Loucy (cell line): ENCODE results near the gene SGK2.

ENCODE experiments used
- CTCF ChIP-seq: fragments of 200-600 bp; sonication (generic); conservative IDR thresholded peaks from 2 replicates; pipeline ENCODE4 v1.5.1; 2014; ENCODE audit warnings: mild to moderate bottlenecking, antibody characterized with exemption, low read length
- EZH2phosphoT487 ChIP-seq: fragments of 200-600 bp; IDR thresholded peaks from 2 replicates; pipeline ENCODE4 v1.6.1; 2018; ENCODE audit warnings: antibody characterized with exemption, mild to moderate bottlenecking, moderate library complexity, borderline replicate concordance

GRCh38 chr20:43536041-43536816, 22.6 kb upstream of the SGK2 start:
- TF ChIP-seq CTCF (no peak), EZH2phosphoT487 (no peak)
